HepG2 (cell line): ENCODE data around the gene MOGAT3. TPM values are rescaled to one million over a fixed set of nuclear protein-coding genes. Genes with fewer than 3 reads are reported as not detected.

ENCODE experiments used
- ATAC-seq: fragments of 200-7000 bp; cut with Tn5 transposase; 3 replicates; pipeline ENCODE4 v1.9.1; 2020; ENCODE audit warnings: mild to moderate bottlenecking, moderate library complexity
- BruUV-seq: library from RNA; stranded (reverse); fragments of 400-500 nt; replicated peaks from 2 replicates; lab custom pipeline; 2021; lab: Mats Ljungman, UMichigan
- CTCF ChIA-PET: fragments of 300-600 bp; formaldehyde crosslinking; extraction: SDS; loops from one replicate; lab custom pipeline; 2021; ENCODE audit warnings: low total read pairs, inconsistent platforms, low intra/inter-chr PET ratio; lab: Yijun Ruan, JAX
- POLR2A ChIA-PET: fragments of 350-600 bp; sonication (Branson Sonifier 250); formaldehyde crosslinking; loops from one replicate; lab custom pipeline; 2020; ENCODE audit warnings: antibody characterized with exemption, inconsistent platforms; lab: Yijun Ruan, JAX
- DNase-seq: peaks from one replicate; pipeline ENCODE4 v3.0.0-alpha.2; 2015; ENCODE audit warnings: low spot score
- FAIRE-seq: peaks from 3 replicates; lab custom pipeline; 2011; peaks lifted over from hg19 to GRCh38; lab: Jason Lieb, UNC
- H2AFZ ChIP-seq: one replicate; pipeline ENCODE4 v1.6.1; 2011; ENCODE audit warnings: low read length, inconsistent platforms
- H3K27ac ChIP-seq: fragments of 300-600 bp; 3 replicates; pipeline ENCODE4 v1.8.0; 2011; ENCODE audit warnings: mixed run types, mild to moderate bottlenecking, mixed read lengths, low read length, inconsistent platforms; ENCODE audit not compliant: insufficient read depth; ENCODE audit errors: extremely low read length
- H3K27me3 ChIP-seq, 2 experiments: fragments of 200-600 bp in 1 of 2; 2 replicates in 1 of 2; 3 replicates in 1 of 2; pipeline versions ENCODE4 v1.6.0 to v1.8.0; 2011; ENCODE audit warnings: low read length in 2 of 2, mild to moderate bottlenecking in 2 of 2, moderate library complexity in 2 of 2, inconsistent platforms in 1 of 2; ENCODE audit not compliant: insufficient read depth in 2 of 2, control insufficient read depth in 1 of 2
- H3K36me3 ChIP-seq, 2 experiments: fragments of 200-600 bp in 1 of 2; replicated peaks in 1 of 2; 2 replicates in 1 of 2; 3 replicates in 1 of 2; pipeline versions ENCODE4 v1.5.1 to v1.8.0; 2011; ENCODE audit warnings: low read length in 2 of 2, inconsistent platforms in 1 of 2; ENCODE audit not compliant: insufficient read depth in 2 of 2, control insufficient read depth in 1 of 2
- H3K4me1 ChIP-seq: 2 replicates; pipeline ENCODE4 v1.5.1; 2012; ENCODE audit warnings: low read length, inconsistent platforms; ENCODE audit not compliant: insufficient read depth
- H3K4me2 ChIP-seq: 2 replicates; pipeline ENCODE4 v1.6.0; 2011; ENCODE audit warnings: low read depth, low read length, inconsistent platforms
- H3K4me3 ChIP-seq, 3 experiments: fragments of 200-600 bp in 1 of 3; sonication (generic), shearing (Covaris generic) in 1 of 3; replicated peaks in 1 of 3; 2 replicates each; pipeline ENCODE4 v1.5.1; 2011 to 2016; ENCODE audit warnings: low read length in 3 of 3, inconsistent platforms in 2 of 3, low read depth in 2 of 3, mild to moderate bottlenecking in 2 of 3, control low read depth in 1 of 3, mixed read lengths in 1 of 3; ENCODE audit not compliant: insufficient read depth in 1 of 3
- H3K79me2 ChIP-seq: one replicate; pipeline ENCODE4 v1.6.1; 2011; ENCODE audit warnings: low read length, inconsistent platforms; ENCODE audit not compliant: insufficient read depth
- H3K9ac ChIP-seq: 2 replicates; pipeline ENCODE4 v1.6.0; 2011; ENCODE audit warnings: mild to moderate bottlenecking, low read depth, low read length, inconsistent platforms; ENCODE audit not compliant: insufficient read depth
- H3K9me3 ChIP-seq: 2 replicates; pipeline ENCODE4 v1.5.1; 2012; ENCODE audit warnings: mild to moderate bottlenecking, low read length
- H4K20me1 ChIP-seq: 2 replicates; pipeline ENCODE4 v1.6.0; 2011; ENCODE audit warnings: inconsistent platforms, mild to moderate bottlenecking, low read length, moderate library complexity; ENCODE audit not compliant: insufficient read depth
- EED ChIP-seq: sonication (generic); formaldehyde crosslinking; IDR thresholded peaks from 2 replicates; pipeline ENCODE4 v1.5.0; 2020; ENCODE audit warnings: mild to moderate bottlenecking, missing genetic modification reagents
- FOSL1 ChIP-seq: sonication (generic); formaldehyde crosslinking; IDR thresholded peaks from 2 replicates; pipeline ENCODE4 v1.9.0; 2021; ENCODE audit warnings: missing genetic modification reagents, borderline replicate concordance
- HDAC6 ChIP-seq: fragments of 200-600 bp; sonication (generic); IDR thresholded peaks from 2 replicates; pipeline ENCODE4 v1.7.0; 2017; ENCODE audit warnings: mild to moderate bottlenecking, antibody characterized with exemption, low read length, low read depth
- IRF9 ChIP-seq: sonication (generic); formaldehyde crosslinking; IDR thresholded peaks from 2 replicates; pipeline ENCODE4 v1.8.0; 2022; ENCODE audit warnings: missing genetic modification reagents, mild to moderate bottlenecking, borderline replicate concordance
- MTA1 ChIP-seq: sonication (generic); formaldehyde crosslinking; IDR thresholded peaks from 2 replicates; pipeline ENCODE4 v1.4.0; 2020; ENCODE audit warnings: missing genetic modification reagents, mild to moderate bottlenecking, borderline replicate concordance
- MXD4 ChIP-seq: IDR thresholded peaks from 2 replicates; pipeline ENCODE4 v1.6.1; 2016; ENCODE audit warnings: mild to moderate bottlenecking, missing biosample characterization, missing genetic modification reagents
- SETDB1 ChIP-seq: sonication (generic); formaldehyde crosslinking; IDR thresholded peaks from 2 replicates; pipeline ENCODE4 v1.5.1; 2020; ENCODE audit warnings: missing genetic modification reagents, mild to moderate bottlenecking, borderline replicate concordance
- TCF7 ChIP-seq: sonication (generic); IDR thresholded peaks from 2 replicates; pipeline ENCODE4 v1.6.1; 2016; ENCODE audit warnings: antibody characterized with exemption, low read depth
- TEAD2 ChIP-seq: sonication (generic); formaldehyde crosslinking; IDR thresholded peaks from 2 replicates; pipeline ENCODE4 v1.9.0; 2021; ENCODE audit warnings: missing genetic modification reagents
- ZNF24 ChIP-seq: fragments of 450-650 bp; IDR thresholded peaks from 2 replicates; pipeline ENCODE4 v1.6.1; 2017; ENCODE audit warnings: antibody characterized with exemption, mild to moderate bottlenecking
- whole genome bisulfite sequencing: methylation state at CpG from one replicate; pipeline ENCODE4 v1.1.6; 2017; ENCODE audit warnings: low lambda C conversion rate; 5-methylcytosine and 5-hydroxymethylcytosine counted together
- in situ Hi-C: cut with HindIII; loops from 2 replicates; pipeline ENCODE4 v1.10.0; 2017; ENCODE audit warnings: low pct_unique_long_range_greater_than_20kb; ENCODE audit not compliant: extremely low pct_ligation_motif_present
- intact Hi-C: fragments of 100-400 bp; cut with micrococcal nuclease; formaldehyde crosslinking; loops from one replicate; pipeline ENCODE4 v1.10.0; 2022; ENCODE audit not compliant: unreplicated experiment
- polyA plus RNA-seq, 8 experiments: library from polyadenylated mRNA; depleted of rRNA in 3 of 8; stranded (reverse) in 7 of 8; unstranded in 1 of 8; fragments of >200 nt; fragmentation: Illumina TruSeq in 4 of 8; extraction: Trizol in 4 of 8; gene quantifications; 2 replicates each; pipeline versions ENCODE4 v1.2.1 to v1.2.3, GENCODE V29; 2011 to 2016; ENCODE audit warnings: low read depth in 4 of 8, missing spikeins in 1 of 8, mixed read lengths in 1 of 8; ENCODE audit not compliant: insufficient read depth in 1 of 8
- total RNA-seq, 5 experiments: library from RNA; depleted of rRNA; stranded (reverse); fragments of >200 nt; fragmentation: Illumina TruSeq; extraction: Trizol; gene quantifications; 2 replicates each; pipeline ENCODE4 v1.2.3, GENCODE V29; 2016; ENCODE audit warnings: low read depth in 1 of 5
- TF ChIP-seq, protein P1 (sequence below): sonication (generic); formaldehyde crosslinking; IDR thresholded peaks from 2 replicates; pipeline ENCODE4 v1.4.0; 2020; ENCODE audit warnings: missing genetic modification reagents, borderline replicate concordance

The MOGAT3 gene
- total and polyA plus RNA-seq, 2 of the 13 experiments (the other 11 are each of a cell fraction or from before 2014, with no cell fraction given) = 22.5 to 30.5 TPM

GRCh38 chr7:101179713-101180112, 21.1 kb downstream of the MOGAT3 start:
- no peaks in the 10 kb centered on the region for H3K79me2 ChIP-seq
- intact Hi-C loops (loop anchor here (5.0 kb wide), 1 partner anchor 697 kb away; the partner anchor contains the start of gene NYAP1), in situ Hi-C loops (no loop called here)
- no TSS peak for BruUV-seq
- ChIA-PET POLR2A (no interaction called here), CTCF (no interaction called here)
- H3K9me3 ChIP-seq = no peaks in the 10 kb centered on the region
- ATAC-seq (no peak), FAIRE-seq (no peak), DNase-seq (no peak)
- no peak for TF ChIP-seq HDAC6
- no peak for TF ChIP-seq ZNF24
- TF ChIP-seq SETDB1 (CRISPR knock-in tag) = no peak
- TF ChIP-seq TEAD2 = no peak
- H4K20me1 ChIP-seq = no peaks in the 10 kb centered on the region
- peaks cover 47% of the 10 kb centered on the region for H3K4me1 ChIP-seq
- no peaks in the 10 kb centered on the region for H3K36me3 ChIP-seq
- H3K9ac ChIP-seq = no peak overlapping the region
- peaks cover 11 to 46% of the 10 kb centered on the region in 2 experiments for H3K27me3 ChIP-seq
- H3K4me2 ChIP-seq = peak overlapping the region; percentile 57; the same call in 1 of the 2 replicates
- WGBS = 4% methylated on average over 4 of the region's 27 CpGs
- no peak overlapping the region for H3K27ac ChIP-seq
- H3K4me3 ChIP-seq = peak overlapping the region in 2 of 3 experiments; percentile 16 to 56; a peak in 2 of 6 replicates
- H2AFZ ChIP-seq = no peak overlapping the region

GRCh38 chr7:101179117-101179516, 21.7 kb downstream of the MOGAT3 start:
- Histone ChIP-seq H2AFZ (no peak overlapping the region), H3K79me2 (no peaks in the 10 kb centered on the region), H3K9ac (no peak overlapping the region), H4K20me1 (no peaks in the 10 kb centered on the region), H3K9me3 (no peaks in the 10 kb centered on the region), H3K36me3 (no peaks in the 10 kb centered on the region), H3K4me1 (peaks cover 47% of the 10 kb centered on the region), H3K4me2 (peak overlapping the region; percentile 32; the same call in 1 of the 2 replicates), H3K4me3 (peak overlapping the region in 1 of 3 experiments; percentile 56; a peak in 1 of 6 replicates), H3K27ac (no peak overlapping the region), H3K27me3 (peaks cover 13 to 51% of the 10 kb centered on the region in 2 experiments)
- POLR2A ChIA-PET = no interaction called here
- no TSS peak for BruUV-seq
- CTCF ChIA-PET = no interaction called here
- FAIRE-seq (no peak), ATAC-seq (no peak), DNase-seq (no peak)
- intact Hi-C loops = no loop called here
- 9% methylated on average over 20 of the region's 20 CpGs for WGBS
- in situ Hi-C loops = no loop called here
- TF ChIP-seq, protein P1, sequence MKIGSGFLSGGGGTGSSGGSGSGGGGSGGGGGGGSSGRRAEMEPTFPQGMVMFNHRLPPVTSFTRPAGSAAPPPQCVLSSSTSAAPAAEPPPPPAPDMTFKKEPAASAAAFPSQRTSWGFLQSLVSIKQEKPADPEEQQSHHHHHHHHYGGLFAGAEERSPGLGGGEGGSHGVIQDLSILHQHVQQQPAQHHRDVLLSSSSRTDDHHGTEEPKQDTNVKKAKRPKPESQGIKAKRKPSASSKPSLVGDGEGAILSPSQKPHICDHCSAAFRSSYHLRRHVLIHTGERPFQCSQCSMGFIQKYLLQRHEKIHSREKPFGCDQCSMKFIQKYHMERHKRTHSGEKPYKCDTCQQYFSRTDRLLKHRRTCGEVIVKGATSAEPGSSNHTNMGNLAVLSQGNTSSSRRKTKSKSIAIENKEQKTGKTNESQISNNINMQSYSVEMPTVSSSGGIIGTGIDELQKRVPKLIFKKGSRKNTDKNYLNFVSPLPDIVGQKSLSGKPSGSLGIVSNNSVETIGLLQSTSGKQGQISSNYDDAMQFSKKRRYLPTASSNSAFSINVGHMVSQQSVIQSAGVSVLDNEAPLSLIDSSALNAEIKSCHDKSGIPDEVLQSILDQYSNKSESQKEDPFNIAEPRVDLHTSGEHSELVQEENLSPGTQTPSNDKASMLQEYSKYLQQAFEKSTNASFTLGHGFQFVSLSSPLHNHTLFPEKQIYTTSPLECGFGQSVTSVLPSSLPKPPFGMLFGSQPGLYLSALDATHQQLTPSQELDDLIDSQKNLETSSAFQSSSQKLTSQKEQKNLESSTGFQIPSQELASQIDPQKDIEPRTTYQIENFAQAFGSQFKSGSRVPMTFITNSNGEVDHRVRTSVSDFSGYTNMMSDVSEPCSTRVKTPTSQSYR = no peak
- TF ChIP-seq EED (CRISPR knock-in tag) (no peak), IRF9 (CRISPR knock-in tag) (no peak), MXD4 (CRISPR knock-in tag) (no peak), TCF7 (no peak), FOSL1 (no peak), MTA1 (CRISPR knock-in tag) (no peak)
